Uterus (tissue), 2 donors: Measurements from ENCODE around the gene LRRC25.

ENCODE experiments used
- CTCF ChIP-seq, 4 experiments: fragments of 200-600 bp in 2 of 4; fragments of 450-650 bp in 2 of 4; sonication (generic) in 2 of 4; IDR thresholded peaks; one replicate each; pipeline ENCODE4 v1.5.1; 2016 to 2019; ENCODE audit warnings: antibody characterized with exemption in 4 of 4, mild to moderate bottlenecking in 2 of 4, moderate library complexity in 1 of 4
- POLR2A ChIP-seq, 2 donors: fragments of 450-650 bp; IDR thresholded peaks; one replicate each; pipeline ENCODE4 v1.6.1; 2016; ENCODE audit warnings: antibody characterized with exemption in 2 of 2, mild to moderate bottlenecking in 1 of 2, moderate library complexity in 1 of 2

GRCh38 chr19:18440936-18441803 lies 43.7 kb upstream of the LRRC25 start:
- TF ChIP-seq CTCF (IDR thresholded peaks at IDR 0.05) (no peak), POLR2A (IDR thresholded peaks at IDR 0.05) (no peak)
